GM18508 (cell line): ENCODE measurements around the gene KRTAP4-7.
"Not testable (repeated sequence)": the region's sequence is repeated elsewhere in the genome, so short reads cannot be mapped to it uniquely, and the experiment has no call there.

Experiments
- ATAC-seq: cut with Tn5 transposase; IDR thresholded peaks from one replicate; pipeline ENCODE4 v1.9.1; 2021; ENCODE audit warnings: moderate number of reproducible peaks; ENCODE audit not compliant: insufficient read depth, unreplicated experiment

Gene KRTAP4-7

DNA sequence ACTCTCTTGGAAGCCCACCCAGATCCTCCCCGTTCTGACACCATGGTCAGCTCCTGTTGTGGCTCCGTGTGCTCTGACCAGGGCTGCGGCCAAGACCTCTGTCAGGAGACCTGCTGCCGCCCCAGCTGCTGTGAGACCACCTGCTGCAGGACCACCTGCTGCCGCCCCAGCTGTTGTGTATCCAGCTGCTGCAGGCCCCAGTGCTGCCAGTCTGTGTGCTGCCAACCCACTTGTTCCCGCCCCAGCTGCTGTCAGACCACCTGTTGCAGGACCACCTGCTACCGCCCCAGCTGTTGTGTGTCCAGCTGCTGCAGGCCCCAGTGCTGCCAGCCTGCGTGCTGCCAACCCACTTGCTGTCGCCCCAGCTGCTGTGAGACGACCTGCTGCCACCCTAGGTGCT is 21.4 kb downstream of the KRTAP4-7 start, which contains the start of gene KRTAP4-9:
Gene KRTAP4-9 (plus strand): TSS at position 43 of the 400 bp plus-strand sequence. CDS start 0 bp downstream, at position 43.
- ATAC-seq = not testable (repeated sequence)

DNA sequence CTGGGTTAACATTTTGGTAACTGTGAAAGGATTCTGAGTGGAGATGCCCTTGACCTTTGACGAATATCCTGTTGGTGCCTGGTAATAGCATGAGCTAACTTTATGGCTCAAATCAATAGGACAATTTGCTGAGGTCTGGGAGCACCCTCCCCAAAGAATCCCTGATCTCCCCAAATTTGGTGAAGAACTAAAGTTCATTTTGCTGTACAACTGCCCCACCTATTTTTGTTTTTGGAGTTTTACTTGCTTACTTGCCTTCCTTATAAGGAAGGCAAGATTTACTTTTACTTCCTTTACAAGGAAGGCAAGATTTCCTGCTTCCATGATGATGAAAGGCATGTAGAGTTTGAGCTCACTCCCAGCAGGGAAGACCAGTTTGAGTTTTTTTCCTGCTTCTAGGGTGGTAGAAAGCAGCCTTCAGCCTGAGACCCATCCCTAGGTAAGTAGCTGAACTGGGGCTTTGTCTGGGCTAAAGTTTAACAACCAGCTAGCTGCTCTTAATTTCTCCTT is 24.0 kb downstream of the KRTAP4-7 start:
- ATAC-seq = no peak

DNA sequence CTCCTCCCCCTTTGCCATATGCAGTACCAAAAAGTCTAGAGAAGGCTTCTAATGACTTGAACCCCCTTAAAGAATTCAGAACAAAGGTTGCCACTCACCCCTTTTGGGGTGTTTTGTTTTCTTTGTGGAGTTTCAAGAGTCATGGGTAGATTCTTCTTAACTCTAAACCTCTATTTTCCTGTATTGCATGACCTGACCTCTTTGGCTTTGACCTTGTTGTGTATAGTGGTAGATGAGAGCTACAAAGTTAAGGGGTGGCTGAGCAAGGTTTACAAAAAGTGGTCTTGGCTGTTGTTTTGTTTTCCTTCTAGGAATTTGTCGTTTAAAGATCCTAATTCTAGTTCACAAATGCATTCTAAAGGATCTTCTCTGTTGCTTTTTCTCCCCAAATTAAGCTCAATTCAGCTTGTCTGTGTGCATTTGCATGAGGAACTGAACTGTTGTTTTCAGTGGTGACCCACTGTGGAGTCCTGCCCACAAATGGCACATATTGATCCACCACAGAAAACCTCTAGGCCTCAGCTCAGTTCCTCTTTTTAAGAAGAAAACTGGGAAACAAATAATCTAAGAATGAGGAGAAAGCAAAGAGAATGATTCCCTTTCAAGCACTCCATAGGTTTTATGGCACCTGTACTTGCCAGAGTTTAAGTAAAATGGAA is 24.9 kb downstream of the KRTAP4-7 start:
- not testable (repeated sequence) for ATAC-seq

DNA sequence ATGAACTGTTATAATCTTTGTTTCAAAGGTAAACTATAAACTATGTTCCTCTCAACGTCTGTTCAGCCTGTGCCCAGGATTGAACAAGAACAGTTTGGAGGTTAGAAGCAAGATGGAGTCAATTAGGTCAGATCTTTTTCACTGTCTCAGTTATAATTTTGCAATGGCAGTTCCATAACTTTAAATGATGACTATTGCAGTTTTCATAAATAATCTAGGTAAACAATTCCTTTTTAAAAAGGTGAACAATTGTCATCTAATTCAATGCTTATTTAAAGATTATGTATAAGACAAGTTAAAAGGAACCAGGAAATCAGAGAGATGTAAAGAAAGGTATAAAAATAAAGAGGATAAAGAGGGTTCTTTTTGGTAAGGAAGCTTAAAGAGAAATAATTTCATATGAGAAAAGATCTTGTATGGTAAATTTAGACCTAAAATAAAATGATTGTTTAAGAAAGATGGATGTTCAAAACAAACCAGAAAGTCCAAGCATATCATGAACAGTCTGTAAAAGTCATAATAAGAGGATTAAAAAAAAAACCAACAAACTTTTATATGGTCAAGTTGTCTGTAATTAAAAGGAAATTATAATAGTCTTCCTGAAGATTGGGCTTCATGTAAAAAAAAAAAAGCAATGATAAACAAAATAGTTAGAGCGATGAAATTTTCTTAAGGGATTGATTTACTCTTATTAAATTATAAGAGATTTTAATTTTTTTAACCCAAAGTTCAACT is 27.4 kb downstream of the KRTAP4-7 start:
- ATAC-seq = no peak

DNA sequence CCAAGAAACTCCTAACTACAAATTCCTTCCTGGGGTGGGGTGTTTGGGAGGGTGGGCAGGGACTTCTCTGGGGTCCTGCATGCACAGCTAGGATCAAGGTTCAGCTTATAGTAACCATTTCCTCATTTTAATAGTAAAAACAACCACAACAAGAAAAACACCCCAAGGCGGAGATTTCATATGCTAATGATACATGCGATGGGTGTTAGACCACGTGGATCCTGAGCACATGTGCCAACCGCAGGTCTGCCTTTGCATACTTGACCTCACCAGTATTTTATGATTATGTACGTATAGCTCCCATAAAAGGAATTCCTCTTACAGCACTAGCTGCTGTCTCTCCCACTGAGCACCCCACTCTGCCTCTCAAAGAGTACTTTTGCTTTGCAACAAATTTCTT is 32.3 kb downstream of the KRTAP4-7 start:
- no peak for ATAC-seq

DNA sequence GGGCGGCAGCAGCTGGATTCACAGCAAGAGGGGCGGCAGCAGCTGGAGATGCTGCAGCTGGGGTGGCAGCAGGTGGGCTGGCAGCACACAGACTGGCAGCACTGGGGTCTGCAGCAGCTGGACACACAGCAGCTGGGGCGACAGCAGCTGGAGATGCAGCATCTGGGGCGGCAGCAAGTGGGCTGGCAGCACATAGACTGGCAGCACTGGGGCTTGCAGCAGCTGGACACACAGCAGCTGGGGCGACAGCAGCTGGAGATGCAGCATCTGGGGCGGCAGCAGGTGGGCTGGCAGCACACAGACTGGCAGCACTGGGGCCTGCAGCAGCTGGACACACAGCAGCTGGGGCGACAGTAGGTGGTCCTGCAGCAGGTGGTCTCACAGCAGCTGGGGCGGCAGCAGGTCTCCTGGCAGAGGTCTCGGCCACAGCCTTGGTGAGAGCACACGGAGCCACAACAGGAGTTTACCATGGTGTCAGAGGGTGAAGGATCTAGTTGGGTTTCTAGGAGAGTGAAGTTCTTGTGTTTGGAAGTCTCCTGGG is 34.0 kb downstream of the KRTAP4-7 start, which contains the start of gene KRTAP4-11:
Gene KRTAP4-11 (minus strand): TSS at position 528 of the 541 bp plus-strand sequence. CDS start 58 bp downstream, at position 470.
- ATAC-seq = not testable (repeated sequence)

DNA sequence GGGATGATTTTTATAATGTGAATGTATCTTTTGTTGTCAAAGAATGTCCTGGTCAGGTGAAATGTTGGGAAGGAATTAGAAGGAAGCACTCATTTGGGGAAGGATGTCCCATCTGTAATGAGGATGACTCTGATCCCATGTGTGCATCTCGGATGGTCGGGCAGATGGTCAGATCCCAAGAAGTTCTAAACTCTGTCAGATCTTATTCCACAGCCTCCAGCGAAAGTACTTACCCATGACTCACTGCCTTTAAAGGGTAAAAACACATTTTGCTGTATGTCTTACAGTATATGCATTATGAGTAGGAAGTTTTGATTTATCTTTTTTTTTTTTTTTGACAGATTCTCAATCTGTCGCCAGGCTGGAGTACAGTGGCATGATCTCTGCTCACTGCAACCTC is 34.8 kb downstream of the KRTAP4-7 start:
- ATAC-seq = no peak

DNA sequence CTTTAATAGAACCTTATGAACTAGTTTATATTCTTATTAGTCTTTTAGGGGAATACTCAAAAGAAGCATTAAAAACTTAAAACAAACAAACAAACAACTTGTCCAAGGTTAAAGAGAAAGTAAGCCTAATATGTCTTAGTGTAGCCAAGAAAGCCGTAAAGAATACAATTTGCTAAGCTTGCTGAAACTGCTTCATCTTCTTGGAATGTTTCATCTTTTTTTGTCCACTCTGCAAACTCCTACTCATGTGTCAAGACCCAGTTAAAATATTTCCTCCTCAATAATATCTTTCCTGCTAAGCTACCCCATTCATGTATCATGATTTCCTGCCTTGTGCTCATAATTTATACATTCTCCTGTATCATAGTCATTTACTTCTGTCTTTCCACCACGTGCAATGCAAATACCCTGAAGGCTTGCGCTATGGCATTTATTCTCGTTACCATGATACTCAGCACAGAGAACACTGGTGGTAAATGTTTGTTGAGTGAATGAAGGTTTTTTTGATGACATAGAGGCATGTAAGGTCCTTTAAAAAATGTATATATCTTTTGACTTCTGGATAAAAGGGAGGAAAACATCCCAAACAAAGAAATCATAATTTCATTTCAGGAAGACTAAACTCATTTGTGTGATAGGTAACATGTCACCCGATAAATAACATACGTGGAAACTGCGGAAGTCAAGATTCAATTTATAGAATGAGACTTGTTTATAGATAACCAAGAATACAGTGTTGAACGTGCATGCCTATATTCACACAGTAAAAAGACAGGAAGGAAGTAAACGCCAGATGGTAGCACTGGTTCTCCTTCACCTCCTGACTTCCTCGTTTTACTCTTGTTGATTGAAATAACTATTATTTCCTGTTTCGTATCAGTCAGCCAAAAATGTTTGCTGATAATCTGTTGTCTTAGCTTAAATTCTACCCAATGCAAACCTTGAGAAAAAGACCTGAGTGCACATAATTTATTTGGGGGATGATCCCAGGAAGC is 36.0 kb downstream of the KRTAP4-7 start:
- ATAC-seq = not testable (repeated sequence)

DNA sequence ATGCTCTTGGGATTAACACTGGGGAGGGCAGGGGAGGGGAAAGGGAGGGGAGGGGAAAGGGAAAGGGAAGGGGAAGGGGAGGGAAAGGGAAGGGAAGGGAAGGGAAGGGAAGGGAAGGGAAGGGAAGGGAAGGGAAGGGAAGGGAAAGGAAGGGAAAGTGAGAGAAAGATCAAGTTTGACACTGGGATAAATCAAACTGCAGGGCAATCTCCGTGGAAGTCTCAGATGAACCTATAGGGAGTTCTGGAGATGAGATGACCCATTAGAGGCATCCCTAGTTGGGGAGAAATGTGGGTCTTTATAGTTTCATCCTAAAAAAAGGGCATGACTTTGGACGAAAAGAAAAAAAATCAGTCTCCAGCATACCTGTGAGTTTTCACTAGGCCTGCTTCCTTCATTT is 37.8 kb downstream of the KRTAP4-7 start:
- no peak for ATAC-seq

DNA sequence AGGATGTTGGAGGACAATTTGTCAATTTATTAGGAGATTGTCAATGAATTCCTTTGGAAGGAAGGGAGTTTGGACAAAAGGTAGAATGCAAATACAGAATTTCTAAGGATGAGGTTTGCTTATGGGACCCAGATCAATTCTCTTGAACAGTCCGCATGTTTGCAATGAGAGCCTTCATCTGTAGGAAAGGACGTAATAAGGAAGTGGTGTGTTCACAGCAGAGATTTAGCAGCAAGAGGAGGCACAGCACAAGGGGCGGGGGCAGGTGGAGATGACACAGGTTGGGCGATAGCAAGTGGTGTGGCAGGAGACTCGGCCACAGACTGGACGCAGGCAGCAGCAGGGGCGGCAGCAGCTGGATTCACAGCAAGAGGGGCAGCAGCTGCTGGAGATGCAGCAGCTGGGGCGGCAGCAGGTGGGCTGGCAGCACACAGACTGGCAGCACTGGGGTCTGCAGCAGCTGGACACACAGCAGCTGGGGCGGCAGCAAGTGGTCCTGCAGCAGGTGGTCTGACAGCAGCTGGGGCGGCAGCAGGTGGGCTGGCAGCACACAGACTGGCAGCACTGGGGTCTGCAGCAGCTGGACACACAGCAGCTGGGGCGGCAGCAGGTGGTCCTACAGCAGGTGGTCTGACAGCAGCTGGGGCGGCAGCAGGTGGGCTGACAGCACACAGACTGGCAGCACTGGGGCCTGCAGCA is 39.5 kb downstream of the KRTAP4-7 start:
- ATAC-seq = not testable (repeated sequence)

DNA sequence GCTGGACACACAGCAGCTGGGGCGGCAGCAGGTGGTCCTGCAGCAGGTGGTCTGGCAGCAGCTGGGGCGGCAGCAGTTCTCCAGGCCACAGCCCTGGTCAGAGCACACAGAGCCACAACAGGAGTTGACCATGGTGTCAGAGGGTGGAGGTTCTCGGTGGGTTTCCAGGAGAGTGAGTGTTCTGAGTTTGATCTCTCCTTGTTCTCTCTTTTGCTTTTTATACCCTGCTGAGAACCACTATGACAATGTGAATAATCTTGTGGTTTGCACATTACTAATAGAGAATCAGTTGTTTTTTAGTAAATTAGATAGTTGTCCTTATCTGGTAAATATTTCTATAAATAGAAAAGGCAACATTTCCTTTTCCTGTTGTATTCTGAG is 40.0 kb downstream of the KRTAP4-7 start, which contains the start of gene KRTAP4-12:
Gene KRTAP4-12 (minus strand): TSS at position 192 of the 381 bp plus-strand sequence. CDS start 60 bp downstream, at position 132.
- ATAC-seq = not testable (repeated sequence)

DNA sequence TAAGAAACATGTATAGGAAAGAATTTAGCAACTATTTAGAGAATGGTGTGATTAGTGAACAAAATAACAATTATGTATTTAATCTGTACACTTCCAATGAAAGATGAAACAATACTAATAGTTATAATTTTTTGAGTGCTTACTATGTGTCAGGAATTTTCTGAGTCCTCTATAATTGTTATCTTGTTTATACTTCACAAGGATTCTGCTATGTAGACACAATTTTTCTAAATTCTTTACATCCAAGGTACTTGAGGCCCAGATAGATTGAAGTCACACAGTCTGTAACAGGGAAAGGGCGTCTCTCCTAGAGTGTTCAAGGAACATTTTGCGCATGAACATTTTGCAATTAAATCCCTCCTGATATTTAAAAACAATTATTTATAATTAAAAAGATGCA is 41.1 kb downstream of the KRTAP4-7 start:
- no peak for ATAC-seq

DNA sequence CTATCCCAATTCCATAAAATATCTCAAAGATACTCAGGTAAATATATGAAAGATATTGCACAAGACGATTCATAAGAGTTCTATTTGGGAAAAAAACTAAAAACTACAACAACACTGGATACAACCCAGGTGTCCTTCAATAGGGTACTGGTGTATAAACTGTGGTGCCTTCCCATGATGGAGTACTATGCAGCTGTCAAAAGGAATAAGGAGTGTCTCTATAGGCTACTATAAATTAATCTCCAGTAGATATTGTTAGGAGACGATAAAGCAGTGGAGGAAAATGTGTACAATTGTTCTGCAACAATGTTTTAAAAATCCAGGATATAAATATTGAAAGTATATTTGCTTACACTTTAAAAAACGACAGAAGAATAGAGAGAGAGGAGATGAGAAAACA is 42.5 kb downstream of the KRTAP4-7 start:
- no peak for ATAC-seq

DNA sequence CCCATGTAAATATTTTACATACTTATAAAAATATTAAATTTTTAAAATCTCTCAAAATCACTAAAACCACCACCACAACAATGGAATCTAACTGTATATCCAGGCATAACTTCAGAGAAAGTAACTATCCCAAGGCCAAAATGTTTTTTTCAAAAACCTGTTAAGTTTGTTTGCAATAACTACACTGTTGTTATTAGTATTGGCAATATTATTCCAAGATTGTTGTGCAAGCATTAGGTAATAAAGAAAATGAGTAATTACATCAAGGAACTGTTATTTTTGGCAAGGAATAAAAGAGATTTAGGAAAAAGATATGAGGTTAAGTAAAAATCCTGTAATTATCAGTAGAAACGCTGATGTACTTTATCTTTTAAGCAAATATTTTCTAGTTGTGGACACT is 43.4 kb downstream of the KRTAP4-7 start:
- ATAC-seq = no peak

DNA sequence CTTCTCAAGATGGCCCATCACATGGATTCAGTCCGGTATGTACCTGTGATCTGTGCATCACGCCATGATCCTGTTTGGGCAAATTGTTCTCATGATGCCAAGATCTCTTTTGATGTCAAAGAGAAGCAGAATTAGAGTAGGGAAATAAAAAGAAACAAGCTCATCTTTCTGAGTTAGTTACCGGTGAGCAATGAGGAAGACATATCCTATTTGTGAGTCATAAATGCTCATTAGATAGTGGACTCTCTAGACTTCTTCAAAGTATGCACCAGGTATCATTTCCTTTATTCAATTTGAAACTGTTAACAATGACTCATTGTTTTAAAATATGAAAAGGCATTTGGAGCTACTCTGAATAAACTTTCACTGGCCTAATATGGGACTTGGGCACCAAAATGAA is 48.0 kb downstream of the KRTAP4-7 start:
- ATAC-seq = no peak

DNA sequence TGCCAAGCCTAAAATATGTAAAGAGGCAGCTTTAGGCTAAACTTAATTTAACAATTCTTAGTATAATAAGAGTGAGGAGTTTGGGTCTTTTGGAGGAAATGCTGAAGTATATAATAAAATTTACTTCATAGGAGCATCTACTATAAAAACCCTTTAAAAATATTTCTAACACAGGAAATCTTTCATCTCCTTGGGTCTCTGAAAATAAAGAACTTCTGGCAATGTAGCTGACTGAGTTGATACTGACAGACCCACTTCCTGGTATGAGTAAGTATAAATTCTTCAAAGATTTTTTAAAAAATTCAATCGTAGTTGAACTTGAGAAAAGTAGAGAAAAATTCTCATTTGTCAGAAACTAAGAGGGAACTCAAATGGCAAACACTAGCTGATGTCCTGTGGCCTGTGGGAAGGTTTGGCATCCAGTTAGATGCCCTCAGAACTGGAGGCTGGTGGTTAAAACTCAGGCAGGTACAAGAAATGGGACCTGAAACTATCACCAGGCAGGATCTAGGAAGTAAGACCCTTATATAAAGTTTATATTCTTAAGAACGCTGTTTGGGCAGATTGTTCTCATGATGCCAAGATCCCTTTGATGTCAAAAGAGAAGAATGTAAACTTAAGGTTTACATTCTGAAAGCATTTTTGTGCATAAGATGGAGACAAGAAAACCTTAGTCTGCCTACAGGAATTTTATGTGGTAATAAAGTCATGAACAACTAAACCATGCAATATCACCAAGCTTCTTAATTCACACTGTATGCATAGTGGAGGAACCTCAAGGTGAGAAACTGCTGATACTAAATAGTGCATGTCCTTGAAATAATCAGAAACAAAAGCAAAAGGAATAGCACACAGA is 50.2 kb downstream of the KRTAP4-7 start:
- ATAC-seq = no peak
